ENCODE data around the gene ASL. TPM values are rescaled to one million over a fixed set of nuclear protein-coding genes. Genes with fewer than 3 reads are reported as not detected.

ASL gene
- total and polyA plus RNA-seq, 4 donors, result 60.3 to 272 (median 252) TPM

DNA sequence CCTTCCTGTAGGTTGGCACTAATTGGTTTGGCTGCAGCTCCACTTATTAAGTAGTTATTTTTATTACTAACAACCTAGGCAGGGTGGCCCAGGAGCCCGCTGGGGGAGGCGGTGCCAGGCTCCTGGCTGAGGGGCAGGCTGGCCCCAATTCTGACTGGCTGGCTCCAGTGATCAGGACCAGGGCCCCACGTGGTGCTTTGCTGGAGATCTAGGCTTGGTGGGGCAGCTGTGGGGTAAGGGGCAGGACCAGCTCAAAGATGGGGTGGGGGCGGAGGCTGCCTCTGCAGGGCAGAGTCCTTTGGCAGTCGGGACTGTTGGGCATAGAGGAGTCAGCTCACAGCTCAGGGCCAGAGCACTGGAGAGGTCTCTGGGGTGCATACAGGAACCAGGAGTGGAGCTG, 2.4 kb downstream of the ASL start:
- no peaks in the 10 kb centered on the region for H3K9me3 ChIP-seq (ENCODE audit: control insufficient read depth in 4 of 4, low read length in 3 of 4)
- peak overlapping the region in 1 of 2 donors; percentile 58 for H3K9ac ChIP-seq (ENCODE audit: low read depth in 1 of 2, low read length in 2 of 2)
- no peak for DNase-seq (ENCODE audit: low spot score)
- peak overlapping the region; percentile 70 to 97 for H3K27ac ChIP-seq (ENCODE audit: low read depth in 1 of 2, low read length in 2 of 2)
- H3K4me3 ChIP-seq (ENCODE audit: low read depth in 1 of 3, low read length in 3 of 3), result peak overlapping the region; percentile 61 to 100 (median 75)
- H3K27me3 ChIP-seq (ENCODE audit: control insufficient read depth in 4 of 4, insufficient read depth in 4 of 4, low read length in 3 of 4), result no peaks in the 10 kb centered on the region
- peaks cover 0 to 23% (median 10%) of the 10 kb centered on the region in 4 donors for H3K4me1 ChIP-seq (ENCODE audit: control insufficient read depth in 4 of 4, insufficient read depth in 4 of 4, low read length in 3 of 4)
- WGBS, result 40% methylated on average over 5 of the region's 5 CpGs
- TF ChIP-seq, protein P1, sequence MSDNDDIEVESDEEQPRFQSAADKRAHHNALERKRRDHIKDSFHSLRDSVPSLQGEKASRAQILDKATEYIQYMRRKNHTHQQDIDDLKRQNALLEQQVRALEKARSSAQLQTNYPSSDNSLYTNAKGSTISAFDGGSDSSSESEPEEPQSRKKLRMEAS (IDR thresholded peaks at IDR 0.05), result no peak
- no peak for TF ChIP-seq REST (IDR thresholded peaks at IDR 0.05)
- TF ChIP-seq RXRA (IDR thresholded peaks at IDR 0.05), result peak; percentile 36 to 45
- peak in 1 of 2 donors; percentile 29 for TF ChIP-seq EGR1 (IDR thresholded peaks at IDR 0.05; ENCODE audit: low read depth in 2 of 2)
- TF ChIP-seq SP1 (IDR thresholded peaks at IDR 0.05), result peak; percentile 55
- TF ChIP-seq HNF4A (conservative IDR thresholded peaks at IDR 0.05), result peak; percentile 76 to 82
- TF ChIP-seq, protein P2, sequence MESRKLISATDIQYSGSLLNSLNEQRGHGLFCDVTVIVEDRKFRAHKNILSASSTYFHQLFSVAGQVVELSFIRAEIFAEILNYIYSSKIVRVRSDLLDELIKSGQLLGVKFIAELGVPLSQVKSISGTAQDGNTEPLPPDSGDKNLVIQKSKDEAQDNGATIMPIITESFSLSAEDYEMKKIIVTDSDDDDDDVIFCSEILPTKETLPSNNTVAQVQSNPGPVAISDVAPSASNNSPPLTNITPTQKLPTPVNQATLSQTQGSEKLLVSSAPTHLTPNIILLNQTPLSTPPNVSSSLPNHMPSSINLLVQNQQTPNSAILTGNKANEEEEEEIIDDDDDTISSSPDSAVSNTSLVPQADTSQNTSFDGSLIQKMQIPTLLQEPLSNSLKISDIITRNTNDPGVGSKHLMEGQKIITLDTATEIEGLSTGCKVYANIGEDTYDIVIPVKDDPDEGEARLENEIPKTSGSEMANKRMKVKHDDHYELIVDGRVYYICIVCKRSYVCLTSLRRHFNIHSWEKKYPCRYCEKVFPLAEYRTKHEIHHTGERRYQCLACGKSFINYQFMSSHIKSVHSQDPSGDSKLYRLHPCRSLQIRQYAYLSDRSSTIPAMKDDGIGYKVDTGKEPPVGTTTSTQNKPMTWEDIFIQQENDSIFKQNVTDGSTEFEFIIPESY (IDR thresholded peaks at IDR 0.05), result no peak
- TF ChIP-seq ATF3 (IDR thresholded peaks at IDR 0.05), result no peak
- no peak for TF ChIP-seq JUND (IDR thresholded peaks at IDR 0.05)
- no peak for TF ChIP-seq NR2F2 (IDR thresholded peaks at IDR 0.05)
- TF ChIP-seq RAD21 (IDR thresholded peaks at IDR 0.05), result peak in 1 of 2 donors; percentile 11
- no peak for TF ChIP-seq FOXA1 (IDR thresholded peaks at IDR 0.05)
- no peak for TF ChIP-seq TAF1 (conservative IDR thresholded peaks at IDR 0.05)
- no peak for TF ChIP-seq YY1 (IDR thresholded peaks at IDR 0.05)
- no peak for TF ChIP-seq FOXA2 (IDR thresholded peaks at IDR 0.05)
- TF ChIP-seq, protein P3, sequence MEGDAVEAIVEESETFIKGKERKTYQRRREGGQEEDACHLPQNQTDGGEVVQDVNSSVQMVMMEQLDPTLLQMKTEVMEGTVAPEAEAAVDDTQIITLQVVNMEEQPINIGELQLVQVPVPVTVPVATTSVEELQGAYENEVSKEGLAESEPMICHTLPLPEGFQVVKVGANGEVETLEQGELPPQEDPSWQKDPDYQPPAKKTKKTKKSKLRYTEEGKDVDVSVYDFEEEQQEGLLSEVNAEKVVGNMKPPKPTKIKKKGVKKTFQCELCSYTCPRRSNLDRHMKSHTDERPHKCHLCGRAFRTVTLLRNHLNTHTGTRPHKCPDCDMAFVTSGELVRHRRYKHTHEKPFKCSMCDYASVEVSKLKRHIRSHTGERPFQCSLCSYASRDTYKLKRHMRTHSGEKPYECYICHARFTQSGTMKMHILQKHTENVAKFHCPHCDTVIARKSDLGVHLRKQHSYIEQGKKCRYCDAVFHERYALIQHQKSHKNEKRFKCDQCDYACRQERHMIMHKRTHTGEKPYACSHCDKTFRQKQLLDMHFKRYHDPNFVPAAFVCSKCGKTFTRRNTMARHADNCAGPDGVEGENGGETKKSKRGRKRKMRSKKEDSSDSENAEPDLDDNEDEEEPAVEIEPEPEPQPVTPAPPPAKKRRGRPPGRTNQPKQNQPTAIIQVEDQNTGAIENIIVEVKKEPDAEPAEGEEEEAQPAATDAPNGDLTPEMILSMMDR (IDR thresholded peaks at IDR 0.05; ENCODE audit: low read depth, low read length, missing input control), result no peak
- peak; percentile 21 for TF ChIP-seq HNF4G (IDR thresholded peaks at IDR 0.05)
- no peak for TF ChIP-seq GABPA (IDR thresholded peaks at IDR 0.05 in 1 of 2, conservative IDR thresholded peaks at IDR 0.05 in 1 of 2)
- H3K36me3 ChIP-seq (ENCODE audit: control insufficient read depth in 4 of 4, insufficient read depth in 3 of 4, low read depth in 1 of 4, low read length in 3 of 4), result peaks cover 6 to 30% (median 20%) of the 10 kb centered on the region in 4 donors
